HuH-7 (cell line): ENCODE results near the gene TUNAR.

Source experiments
- DNase-seq: peaks from one replicate; pipeline ENCODE4 v3.0.0; 2011; ENCODE audit warnings: low spot score

Gene TUNAR

DNA sequence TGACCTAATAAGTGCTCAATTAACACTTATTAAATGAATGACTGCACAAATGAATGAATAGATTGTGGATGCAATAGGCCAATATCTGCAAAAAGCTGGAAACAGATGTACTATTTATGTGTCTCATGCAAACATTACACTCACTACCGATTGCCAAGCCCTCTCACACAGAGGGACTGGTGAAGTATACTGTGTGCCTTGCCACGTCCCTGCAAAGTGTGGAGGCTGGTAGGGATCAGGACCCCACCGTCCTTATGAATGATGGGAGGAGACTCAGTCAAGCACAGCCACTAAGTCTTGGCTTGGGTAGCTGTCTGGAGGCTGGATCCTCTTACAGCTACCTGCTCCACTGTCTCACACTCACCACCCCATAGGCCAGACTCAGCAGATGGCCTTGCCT is 3.9 kb upstream of the TUNAR start:
- DNase-seq: no peak

DNA sequence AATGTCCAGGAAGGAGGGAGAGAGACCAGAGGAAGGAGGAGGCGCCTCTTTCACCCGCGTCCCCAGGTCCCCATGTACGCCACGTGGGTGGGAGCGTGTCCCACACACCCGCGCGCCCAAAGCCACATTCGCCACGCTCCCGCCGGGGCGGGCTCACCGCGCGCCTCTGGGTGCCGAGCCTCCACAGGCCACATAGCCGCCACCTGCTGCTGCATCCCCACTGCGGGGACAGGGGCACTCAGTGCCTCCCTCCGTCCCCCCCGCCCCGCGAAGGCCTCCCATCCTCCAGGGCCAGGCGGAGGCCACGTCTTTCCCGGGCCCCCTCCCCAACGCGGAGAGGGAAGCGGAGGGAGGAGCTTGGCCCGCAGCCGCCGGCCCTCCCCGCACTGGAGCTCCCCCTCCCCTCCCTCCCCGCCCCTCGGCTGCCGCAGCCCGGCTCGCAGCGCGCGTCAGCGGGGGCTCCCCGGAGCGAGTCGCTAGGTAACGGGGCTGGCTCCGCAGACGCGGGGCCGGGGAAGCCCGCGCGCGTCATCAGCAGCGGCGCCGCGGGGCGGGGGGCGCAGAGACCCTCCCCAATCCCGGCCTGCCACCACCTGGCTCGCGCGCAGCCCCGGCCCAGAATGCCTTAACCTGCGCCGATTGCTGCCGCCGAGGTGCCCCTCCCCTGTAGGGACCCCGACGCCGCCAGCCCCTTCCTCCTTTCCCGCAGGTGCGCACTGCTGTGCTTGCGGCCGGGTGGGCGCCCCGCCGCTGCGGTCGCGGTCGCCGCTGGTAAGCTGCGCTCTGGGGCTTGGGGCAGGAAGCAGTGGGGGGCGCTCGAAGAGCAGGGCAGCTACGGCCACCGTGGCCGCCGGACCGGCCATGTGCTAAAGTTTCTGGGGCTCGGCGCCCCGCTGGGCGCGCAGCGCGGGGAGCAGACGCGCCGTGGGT is 536 bp upstream of the TUNAR start:
- no peak for DNase-seq

- DNase-seq: no peak
Observed at GRCh38 chr14:95877633-95878032, 1.0 kb downstream of the TUNAR start.

DNA sequence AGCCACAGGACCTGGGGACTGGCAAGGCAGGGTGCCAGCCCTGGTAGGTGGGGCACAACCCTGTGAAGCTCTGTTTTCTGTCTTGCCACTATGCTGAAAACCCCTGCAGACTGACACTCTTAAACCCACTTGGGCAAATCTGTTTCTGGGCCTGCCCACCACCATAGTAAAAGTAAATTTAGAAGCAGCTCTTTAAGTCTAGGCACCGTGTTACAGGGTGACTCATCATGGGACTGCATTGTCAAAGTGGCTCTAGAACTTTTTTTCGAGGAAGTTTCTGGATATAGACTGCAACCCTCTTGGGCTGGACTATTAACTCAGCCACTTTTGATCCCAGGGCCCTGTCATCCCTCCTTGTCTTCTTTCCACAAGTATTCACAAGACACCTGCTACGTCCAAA is 7.7 kb downstream of the TUNAR start:
- no peak for DNase-seq

DNA sequence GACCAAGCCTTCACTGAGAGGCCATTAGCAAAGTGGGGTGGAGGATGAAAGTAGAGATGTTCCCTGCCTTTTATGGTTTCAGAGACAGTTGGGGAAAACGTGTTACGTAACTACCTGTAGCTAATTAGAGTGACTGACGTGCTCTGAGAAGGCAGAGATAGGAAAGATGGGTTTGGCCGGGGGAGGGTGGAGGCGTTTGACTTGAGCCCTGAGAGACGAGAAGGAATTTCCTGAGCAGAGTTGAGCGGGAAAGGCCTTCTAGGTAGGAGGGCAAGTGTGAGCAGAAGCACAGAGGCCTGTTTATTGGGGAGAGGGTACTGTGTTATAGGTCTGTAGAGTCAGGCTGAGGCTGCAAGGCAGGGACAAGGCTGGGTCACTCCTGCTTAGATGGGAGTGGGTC is 8.6 kb downstream of the TUNAR start:
- DNase-seq: no peak

DNA sequence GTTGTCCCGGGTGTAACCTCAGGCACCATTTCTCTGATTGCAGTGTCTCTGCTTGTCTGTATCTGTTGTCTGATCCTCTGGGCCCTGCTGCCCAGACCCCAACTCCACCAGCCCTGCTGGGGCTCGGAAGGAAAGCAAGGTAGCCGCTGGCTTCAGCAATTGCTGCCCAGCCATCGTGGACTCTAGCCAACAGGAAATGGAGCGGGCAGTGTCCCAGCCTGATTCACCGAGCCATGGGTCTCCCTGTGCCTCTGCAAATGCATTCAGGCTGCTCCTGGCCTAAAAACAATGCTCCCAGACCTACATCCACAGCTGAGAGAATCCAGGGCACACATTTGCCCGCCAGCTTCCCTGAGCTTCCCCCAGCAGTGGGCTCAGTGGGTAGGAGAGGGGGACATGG is 9.2 kb downstream of the TUNAR start:
- no peak for DNase-seq

GRCh38 chr14:95886366-95887056 is 9.9 kb downstream of the TUNAR start:
- DNase-seq: no peak

- DNase-seq: no peak
Observed at GRCh38 chr14:95887351-95887750, 10.7 kb downstream of the TUNAR start.

DNA sequence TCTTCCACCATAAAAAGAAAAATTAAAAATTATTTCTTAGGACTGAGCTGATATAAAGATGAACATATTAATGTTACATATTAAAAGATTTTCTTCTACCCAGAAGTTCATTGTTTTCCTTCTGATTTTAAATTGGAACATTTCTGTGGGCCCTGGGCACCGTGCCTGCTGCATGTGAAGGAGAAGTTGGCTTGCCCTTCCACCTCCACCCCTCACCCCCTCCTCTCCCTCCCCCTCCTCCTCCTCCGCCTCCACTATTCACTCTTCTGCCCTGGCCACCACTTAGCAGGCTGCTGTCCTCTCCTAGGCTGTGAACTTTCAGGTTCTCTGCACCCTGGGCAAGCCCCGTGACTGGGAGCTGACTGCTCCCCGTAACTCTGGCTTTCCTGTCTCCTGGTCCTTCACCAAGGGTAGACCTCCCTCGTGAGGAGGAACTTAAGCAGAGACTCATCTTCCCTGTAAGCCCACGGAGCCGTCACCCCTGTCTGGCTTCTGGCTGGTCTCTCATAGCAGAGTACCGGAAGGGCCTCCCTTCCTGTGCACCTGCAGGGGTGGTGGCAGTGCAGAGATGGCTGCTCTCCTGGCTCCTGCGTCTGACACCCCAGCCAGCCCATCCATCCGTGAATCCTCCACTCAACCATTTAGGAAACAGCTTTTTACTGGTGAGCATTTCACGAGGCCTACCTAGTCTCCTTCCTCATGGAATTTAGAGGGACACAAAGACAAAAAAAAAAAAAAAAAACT is 12.8 kb downstream of the TUNAR start:
- no peak for DNase-seq

DNA sequence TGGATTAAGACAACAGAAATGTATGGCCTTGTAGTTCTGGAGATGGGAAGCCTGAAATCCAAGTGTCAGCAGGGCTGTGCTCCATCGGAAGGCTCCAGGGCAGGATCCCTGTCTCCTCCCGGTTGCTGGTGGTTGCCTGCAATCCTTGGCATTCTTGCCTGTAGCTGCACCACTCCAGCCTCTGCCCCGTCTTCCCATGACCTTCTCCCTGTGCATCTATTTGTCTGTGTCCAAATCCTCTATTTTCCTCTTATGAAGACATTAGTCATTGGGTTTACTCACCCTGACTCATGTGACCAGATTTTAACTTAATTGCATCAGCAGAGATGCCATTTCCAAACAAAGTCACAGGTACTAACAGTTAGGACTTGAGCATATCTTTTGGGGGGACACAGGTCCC is 15.1 kb downstream of the TUNAR start:
- DNase-seq: no peak

GRCh38 chr14:95892142-95892541 is 15.5 kb downstream of the TUNAR start:
- DNase-seq: no peak

DNA sequence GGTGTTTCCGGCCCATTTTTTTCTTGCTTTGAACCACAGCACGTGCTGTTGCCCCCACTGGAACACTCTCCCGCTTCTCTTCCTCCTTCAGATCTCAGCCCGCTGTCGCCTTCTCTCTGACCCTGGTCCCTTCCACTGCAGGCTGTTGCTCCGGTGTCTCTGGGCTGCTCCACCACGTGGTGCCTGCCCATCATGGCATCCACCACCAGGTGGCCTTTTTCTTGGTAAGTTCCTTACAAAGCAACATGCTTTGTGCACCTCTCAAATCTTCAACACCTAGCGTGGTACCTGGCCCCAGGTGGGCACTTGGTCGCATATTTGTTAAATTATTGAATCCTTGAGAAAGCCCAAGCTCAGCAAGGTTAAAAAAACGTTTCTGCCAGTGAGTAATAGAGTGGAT is 19.1 kb downstream of the TUNAR start:
- DNase-seq: peak; percentile 46

- no peak for DNase-seq
Observed at GRCh38 chr14:95896498-95897135, 20.0 kb downstream of the TUNAR start.

DNA sequence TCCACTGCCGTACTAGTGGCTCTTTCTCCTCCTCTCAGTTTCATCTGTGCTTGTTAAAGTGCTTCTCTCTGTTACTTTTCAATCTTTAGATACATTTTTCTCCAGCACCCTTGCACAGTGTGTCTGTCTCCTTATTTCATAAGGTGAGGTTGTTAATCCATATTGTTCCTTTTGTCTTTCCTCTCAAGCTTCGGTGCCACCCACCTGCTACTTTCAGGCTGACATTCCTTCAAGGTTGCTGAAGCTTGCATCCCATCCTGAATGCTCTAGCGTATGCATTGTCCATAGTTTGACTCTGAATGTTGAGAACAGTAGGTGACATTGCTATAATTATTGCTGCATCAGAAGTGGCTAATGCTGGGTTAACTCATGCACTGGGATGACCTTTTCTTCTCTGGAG is 20.6 kb downstream of the TUNAR start:
- DNase-seq: no peak

GRCh38 chr14:95901054-95901453 is 24.4 kb downstream of the TUNAR start:
- DNase-seq: no peak

DNA sequence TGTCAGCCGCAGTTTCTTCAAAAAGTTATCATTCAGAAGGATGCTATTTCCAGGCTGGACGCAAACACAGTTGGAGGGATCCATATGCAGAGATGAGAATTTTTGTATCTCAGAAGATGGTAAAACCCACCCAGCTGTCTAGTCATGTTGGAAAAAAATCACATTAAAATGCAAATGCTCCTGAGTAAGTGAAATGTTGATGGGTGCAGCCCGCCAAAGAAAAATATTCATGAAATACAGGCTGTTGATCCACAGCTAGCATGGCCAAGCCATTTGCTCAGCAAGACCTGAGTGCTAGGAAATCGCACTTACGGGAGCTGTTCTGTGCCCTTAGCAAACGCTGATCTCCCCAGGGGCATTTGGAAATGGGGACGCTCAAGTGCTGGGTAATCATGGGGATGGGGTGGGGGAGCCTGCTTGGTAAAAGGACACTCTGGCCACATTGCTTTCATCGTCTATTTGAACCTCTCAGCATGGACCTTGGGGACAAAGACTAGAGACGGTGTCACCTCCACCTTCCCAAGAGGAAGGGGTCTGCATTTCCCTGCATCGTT is 25.7 kb downstream of the TUNAR start:
- DNase-seq: no peak

DNA sequence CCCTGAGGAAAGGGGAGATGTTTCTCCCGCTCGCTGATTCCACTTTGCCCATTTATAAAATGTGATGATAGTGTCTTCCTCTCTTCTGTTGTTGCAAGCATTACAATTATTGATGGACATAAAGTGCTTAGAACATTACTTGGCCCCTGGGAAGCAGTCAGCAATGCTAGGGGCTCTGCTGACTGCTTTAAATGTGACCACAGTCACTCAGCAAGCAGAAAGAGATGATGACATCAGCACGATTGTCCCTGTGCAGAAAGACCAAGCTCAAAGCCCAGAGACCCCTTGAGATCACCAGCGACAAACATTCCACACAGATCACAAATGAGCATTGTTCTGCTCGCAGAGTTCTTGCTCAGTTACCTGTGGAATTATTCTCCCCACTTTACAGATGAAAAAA is 26.5 kb downstream of the TUNAR start:
- DNase-seq: no peak

- no peak for DNase-seq
Observed at GRCh38 chr14:95903616-95904107, 27.0 kb downstream of the TUNAR start.

DNA sequence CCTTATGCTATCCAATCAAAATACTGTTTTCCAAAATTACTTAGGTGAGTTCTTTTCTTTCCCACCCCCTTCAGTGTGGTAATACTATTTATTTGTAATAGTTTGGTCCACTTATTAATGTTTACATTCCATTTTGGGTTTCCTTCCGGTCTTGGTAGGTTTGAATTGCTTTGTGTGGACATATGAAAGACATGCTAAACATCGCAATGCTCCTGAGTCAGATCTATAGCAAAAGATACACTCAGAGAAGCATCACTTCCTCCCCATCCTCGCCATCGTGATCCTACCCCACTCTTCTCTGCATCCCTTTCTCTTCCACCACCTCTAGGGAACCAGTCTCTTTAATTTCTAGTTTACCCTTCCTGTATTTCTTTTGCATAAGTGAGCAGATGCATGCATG is 30.0 kb downstream of the TUNAR start:
- DNase-seq: no peak

- DNase-seq: no peak
Observed at GRCh38 chr14:95910628-95911027, 34.0 kb downstream of the TUNAR start.

DNA sequence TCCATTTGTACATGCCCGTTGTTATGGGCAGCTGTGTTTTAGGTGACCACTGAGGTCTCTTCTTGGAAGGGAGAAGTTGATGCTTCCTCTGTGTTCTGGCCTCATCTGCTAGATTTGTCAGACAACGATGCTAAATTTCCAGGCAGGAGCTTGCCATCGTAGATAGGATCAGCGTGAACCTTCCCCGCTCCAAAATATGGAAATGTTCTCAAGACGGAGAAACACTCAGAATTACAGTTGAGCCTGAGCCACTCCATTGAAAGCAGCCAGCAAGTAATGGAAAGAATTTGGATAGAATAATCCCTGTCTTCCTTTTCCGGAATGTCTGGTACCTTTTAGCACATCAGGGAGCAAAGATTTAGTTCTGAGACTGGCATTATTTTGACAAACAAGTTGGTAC is 34.8 kb downstream of the TUNAR start:
- DNase-seq: no peak

DNA sequence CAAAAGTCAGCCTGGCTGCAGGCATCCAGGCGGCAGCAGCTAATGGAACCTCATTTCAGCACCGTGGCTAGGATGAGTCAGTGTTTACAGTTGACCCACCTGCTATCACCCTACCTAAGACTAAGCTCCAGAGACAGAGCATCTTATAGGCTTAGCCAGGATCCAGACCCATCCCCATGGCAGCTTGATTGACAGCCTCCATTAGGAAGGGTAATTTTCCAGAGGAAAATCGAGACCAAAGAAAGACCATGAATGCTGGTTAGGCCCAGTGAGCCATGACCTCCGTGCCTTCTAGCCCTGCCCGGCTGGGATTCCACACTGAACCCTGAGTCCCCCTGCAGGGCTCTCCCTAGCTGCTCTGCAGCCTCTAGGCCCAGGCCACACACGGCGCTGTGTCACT is 38.7 kb downstream of the TUNAR start:
- DNase-seq: no peak
